ENCODE data around the gene UBR1.

Gene UBR1

GRCh38 chr15:43105778-43106485 is at the start of gene UBR1:
Gene UBR1, minus strand, starts transcription at chr15:43106038. Its CDS starts 16 bp downstream, at chr15:43106022.
- in situ Hi-C loops (cut with HindIII; ENCODE audit: low sequenced_read_pairs), result no loop called here
- no peak for TF ChIP-seq CTCF (IDR thresholded peaks at IDR 0.05; ENCODE audit: low read depth, low read length, missing control alignments)
- peak; percentile 74 for DNase-seq (ENCODE audit: low read depth)
- H3K4me3 ChIP-seq (ENCODE audit: low read depth, low read length), result peak within 1 kb of the TSS; percentile 95

GRCh38 chr15:43153269-43153668 is 47.4 kb upstream of the UBR1 start:
- no peak for DNase-seq (ENCODE audit: low read depth)
- in situ Hi-C loops (cut with HindIII; ENCODE audit: low sequenced_read_pairs), result no loop called here
- no peak overlapping the region for H3K4me3 ChIP-seq (ENCODE audit: low read depth, low read length)
- no peak for TF ChIP-seq CTCF (IDR thresholded peaks at IDR 0.05; ENCODE audit: low read depth, low read length, missing control alignments)

- DNase-seq (ENCODE audit: low read depth), result no peak
- in situ Hi-C loops (cut with HindIII; ENCODE audit: low sequenced_read_pairs), result no loop called here
- H3K4me3 ChIP-seq (ENCODE audit: low read depth, low read length), result no peak overlapping the region
- no peak for TF ChIP-seq CTCF (IDR thresholded peaks at IDR 0.05; ENCODE audit: low read depth, low read length, missing control alignments)
Observed at GRCh38 chr15:43151688-43152087, 45.9 kb upstream of the UBR1 start.

- in situ Hi-C loops (cut with HindIII; ENCODE audit: low sequenced_read_pairs), result no loop called here
- no peak for TF ChIP-seq CTCF (IDR thresholded peaks at IDR 0.05; ENCODE audit: low read depth, low read length, missing control alignments)
- H3K4me3 ChIP-seq (ENCODE audit: low read depth, low read length), result no peak overlapping the region
- no peak for DNase-seq (ENCODE audit: low read depth)
Observed at GRCh38 chr15:43150191-43150929, 44.5 kb upstream of the UBR1 start.

GRCh38 chr15:43146184-43146583 is 40.3 kb upstream of the UBR1 start:
- in situ Hi-C loops (cut with HindIII; ENCODE audit: low sequenced_read_pairs), result no loop called here
- no peak overlapping the region for H3K4me3 ChIP-seq (ENCODE audit: low read depth, low read length)
- DNase-seq (ENCODE audit: low read depth), result no peak
- no peak for TF ChIP-seq CTCF (IDR thresholded peaks at IDR 0.05; ENCODE audit: low read depth, low read length, missing control alignments)

GRCh38 chr15:43144512-43144911 is 38.7 kb upstream of the UBR1 start:
- in situ Hi-C loops (cut with HindIII; ENCODE audit: low sequenced_read_pairs), result loop anchor here (5.0 kb wide), 1 partner anchor 48 kb away; no protein-coding TSS in a partner anchor
- TF ChIP-seq CTCF (IDR thresholded peaks at IDR 0.05; ENCODE audit: low read depth, low read length, missing control alignments), result no peak
- no peak for DNase-seq (ENCODE audit: low read depth)
- no peak overlapping the region for H3K4me3 ChIP-seq (ENCODE audit: low read depth, low read length)
